Calu3 (cell line): ENCODE measurements around the gene ST7. TPM values are rescaled to one million over a fixed set of nuclear protein-coding genes. Genes with fewer than 3 reads are reported as not detected.

ENCODE experiments used
- BruUV-seq: library from RNA; stranded (reverse); fragments of 400-500 nt; replicated peaks from 2 replicates; lab custom pipeline; 2021; lab: Mats Ljungman, UMichigan
- CTCF ChIA-PET: fragments of 300-600 bp; sonication (Branson Sonifier 250); formaldehyde crosslinking; loops from one replicate; lab custom pipeline; 2022; ENCODE audit warnings: antibody characterized with exemption; lab: Charles Lee
- DNase-seq: peaks from one replicate; pipeline ENCODE4 v3.0.0; 2022
- H3K27ac Mint-ChIP-seq: one replicate; pipeline ENCODE4 v1.8.0; 2022; ENCODE audit warnings: mixed read lengths; ENCODE audit not compliant: unreplicated experiment
- H3K27me3 Mint-ChIP-seq: one replicate; pipeline ENCODE4 v1.8.0; 2022; ENCODE audit warnings: mixed read lengths; ENCODE audit not compliant: unreplicated experiment
- H3K36me3 Mint-ChIP-seq: one replicate; pipeline ENCODE4 v1.8.0; 2022; ENCODE audit warnings: mild to moderate bottlenecking, moderate library complexity, mixed read lengths; ENCODE audit not compliant: insufficient read depth, unreplicated experiment
- H3K4me1 Mint-ChIP-seq: one replicate; pipeline ENCODE4 v1.8.0; 2022; ENCODE audit warnings: mild to moderate bottlenecking, low read depth, mixed read lengths; ENCODE audit not compliant: unreplicated experiment
- H3K4me3 Mint-ChIP-seq: one replicate; pipeline ENCODE4 v1.8.0; 2022; ENCODE audit warnings: mild to moderate bottlenecking, low read depth, moderate library complexity, mixed read lengths; ENCODE audit not compliant: unreplicated experiment
- H3K9me3 Mint-ChIP-seq: one replicate; pipeline ENCODE4 v1.8.0; 2022; ENCODE audit warnings: low read depth, mixed read lengths; ENCODE audit not compliant: unreplicated experiment
- intact Hi-C: fragments of 100-400 bp; cut with micrococcal nuclease; formaldehyde crosslinking; loops from one replicate; pipeline ENCODE4 v1.10.0; 2022; ENCODE audit not compliant: unreplicated experiment
- microRNA-seq: library from miRNA; unstranded; fragments of <30 nt; microRNA quantifications from one replicate; pipeline ENCODE4 v1.2.0, GENCODE V29; 2022
- total RNA-seq: library from RNA; stranded (reverse); gene quantifications from 2 replicates; pipeline ENCODE4 v1.2.3, GENCODE V29; 2022
- TF ChIP-seq, protein P1 (sequence below): fragments of 200-600 bp; IDR thresholded peaks from one replicate; pipeline ENCODE4 v1.8.0; 2022; ENCODE audit warnings: antibody characterized with exemption; ENCODE audit not compliant: unreplicated experiment

ST7 gene
- total RNA-seq, 1 experiment from 2014 or later, result 17.7 TPM

DNA sequence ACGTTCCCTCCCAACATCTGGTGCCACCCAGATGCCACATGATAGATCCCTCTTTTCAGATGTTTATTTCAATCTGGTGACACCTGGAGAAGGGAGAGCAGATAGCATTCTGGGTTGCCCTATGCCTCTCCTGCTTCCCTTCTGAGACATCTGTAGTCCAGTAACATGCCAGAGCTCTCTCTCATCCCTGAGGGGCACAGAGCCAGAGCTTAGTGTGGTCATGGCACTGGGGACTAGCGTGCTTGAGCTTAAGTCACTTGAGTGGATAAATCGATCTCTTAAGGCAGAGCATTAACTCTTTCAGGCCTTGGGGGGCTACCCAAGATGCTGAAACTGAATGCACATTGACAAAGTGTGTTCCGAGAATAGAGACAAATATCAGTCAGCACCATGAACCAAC lies 321.6 kb downstream of the ST7 start:
- no TSS peak for BruUV-seq
- intact Hi-C loops, result no loop called here
- no peak for DNase-seq
- H3K4me3 Mint-ChIP-seq, result no peak overlapping the region
- TF ChIP-seq, protein P1, sequence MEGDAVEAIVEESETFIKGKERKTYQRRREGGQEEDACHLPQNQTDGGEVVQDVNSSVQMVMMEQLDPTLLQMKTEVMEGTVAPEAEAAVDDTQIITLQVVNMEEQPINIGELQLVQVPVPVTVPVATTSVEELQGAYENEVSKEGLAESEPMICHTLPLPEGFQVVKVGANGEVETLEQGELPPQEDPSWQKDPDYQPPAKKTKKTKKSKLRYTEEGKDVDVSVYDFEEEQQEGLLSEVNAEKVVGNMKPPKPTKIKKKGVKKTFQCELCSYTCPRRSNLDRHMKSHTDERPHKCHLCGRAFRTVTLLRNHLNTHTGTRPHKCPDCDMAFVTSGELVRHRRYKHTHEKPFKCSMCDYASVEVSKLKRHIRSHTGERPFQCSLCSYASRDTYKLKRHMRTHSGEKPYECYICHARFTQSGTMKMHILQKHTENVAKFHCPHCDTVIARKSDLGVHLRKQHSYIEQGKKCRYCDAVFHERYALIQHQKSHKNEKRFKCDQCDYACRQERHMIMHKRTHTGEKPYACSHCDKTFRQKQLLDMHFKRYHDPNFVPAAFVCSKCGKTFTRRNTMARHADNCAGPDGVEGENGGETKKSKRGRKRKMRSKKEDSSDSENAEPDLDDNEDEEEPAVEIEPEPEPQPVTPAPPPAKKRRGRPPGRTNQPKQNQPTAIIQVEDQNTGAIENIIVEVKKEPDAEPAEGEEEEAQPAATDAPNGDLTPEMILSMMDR, result no peak
- H3K27ac Mint-ChIP-seq, result no peak overlapping the region
- H3K4me1 Mint-ChIP-seq, result no peaks in the 10 kb centered on the region
- peaks cover 53% of the 10 kb centered on the region for H3K27me3 Mint-ChIP-seq
- no peaks in the 10 kb centered on the region for H3K9me3 Mint-ChIP-seq
- CTCF ChIA-PET, result no interaction called here
- H3K36me3 Mint-ChIP-seq, result no peaks in the 10 kb centered on the region

DNA sequence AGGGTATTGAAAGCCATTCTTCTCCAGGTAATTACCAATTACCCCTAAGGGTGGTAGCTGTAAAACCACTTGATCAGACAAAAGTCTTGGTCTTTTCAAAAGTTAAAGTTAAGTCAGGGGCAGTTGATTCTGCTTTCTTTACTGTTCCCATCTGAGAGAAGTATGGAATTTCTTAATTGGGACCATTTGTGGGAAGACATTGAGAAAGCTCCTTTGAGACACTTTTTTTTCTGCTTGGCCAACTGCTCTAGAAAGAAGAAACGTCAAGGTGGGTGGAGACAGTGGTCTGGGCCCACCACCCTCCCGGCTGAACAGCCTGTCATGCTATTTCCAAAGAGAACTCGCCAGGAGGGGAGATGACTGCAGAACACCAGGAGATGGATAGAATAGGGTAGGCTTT lies 324.3 kb downstream of the ST7 start:
- Mint-ChIP-seq H3K4me1 (peaks cover 8% of the 10 kb centered on the region), H3K27me3 (peaks cover 55% of the 10 kb centered on the region), H3K27ac (no peak overlapping the region), H3K4me3 (no peak overlapping the region), H3K9me3 (no peaks in the 10 kb centered on the region), H3K36me3 (no peaks in the 10 kb centered on the region)
- intact Hi-C loops, result no loop called here
- DNase-seq, result no peak
- CTCF ChIA-PET, result no interaction called here
- no TSS peak for BruUV-seq
- TF ChIP-seq, protein P1, result no peak

DNA sequence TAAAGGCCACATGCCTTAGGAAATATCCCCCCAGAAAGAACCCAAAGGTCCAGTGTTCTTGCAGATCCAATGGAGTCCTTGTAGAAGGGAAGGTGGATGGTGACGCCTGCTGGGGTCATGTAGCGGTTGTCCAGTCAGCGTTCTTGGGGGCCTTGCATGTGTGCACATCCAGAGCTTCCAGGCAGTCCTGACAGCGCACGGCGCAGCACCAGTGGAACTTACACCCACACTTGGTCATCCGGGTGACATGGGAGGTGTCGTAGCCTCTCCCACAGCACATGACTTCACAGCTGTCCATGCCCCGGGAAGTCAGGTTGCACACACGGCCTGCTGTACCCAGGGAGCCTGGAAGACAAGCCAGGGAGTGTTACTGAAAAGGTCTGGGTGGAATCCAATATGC lies 324.7 kb downstream of the ST7 start:
- CTCF ChIA-PET, result no interaction called here
- H3K4me3 Mint-ChIP-seq, result no peak overlapping the region
- H3K9me3 Mint-ChIP-seq, result no peaks in the 10 kb centered on the region
- peaks cover 55% of the 10 kb centered on the region for H3K27me3 Mint-ChIP-seq
- intact Hi-C loops, result no loop called here
- peaks cover 8% of the 10 kb centered on the region for H3K4me1 Mint-ChIP-seq
- H3K27ac Mint-ChIP-seq, result no peak overlapping the region
- DNase-seq, result no peak
- no TSS peak for BruUV-seq
- TF ChIP-seq, protein P1, result no peak
- H3K36me3 Mint-ChIP-seq, result no peaks in the 10 kb centered on the region

DNA sequence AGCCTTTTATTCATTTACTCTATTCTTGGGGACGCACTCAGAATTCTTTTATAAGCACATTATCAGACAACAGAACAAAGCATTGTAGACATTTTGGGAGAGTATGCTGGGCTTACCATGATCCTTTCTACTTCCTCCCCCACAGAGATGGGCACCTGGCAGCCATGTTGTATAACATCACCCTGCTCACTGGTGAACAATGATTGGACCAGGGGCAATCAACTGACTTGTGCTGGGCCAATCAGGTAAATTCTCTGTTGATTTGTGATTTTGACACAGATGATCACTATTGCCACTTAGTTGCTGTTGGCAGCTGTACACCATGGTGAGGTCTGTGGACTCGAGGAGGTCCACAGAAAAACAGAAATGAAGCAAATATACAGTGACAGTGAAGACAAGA lies 325.9 kb downstream of the ST7 start:
- TF ChIP-seq, protein P1, result no peak

More for the DNA sequence above, 325.9 kb downstream of the ST7 start:
- Mint-ChIP-seq H3K36me3 (no peaks in the 10 kb centered on the region), H3K4me3 (no peak overlapping the region), H3K9me3 (no peaks in the 10 kb centered on the region), H3K27me3 (peaks cover 47% of the 10 kb centered on the region), H3K27ac (no peak overlapping the region), H3K4me1 (peaks cover 8% of the 10 kb centered on the region)
- DNase-seq, result no peak
- BruUV-seq, result no TSS peak
- CTCF ChIA-PET, result no interaction called here
- intact Hi-C loops, result no loop called here

Small RNA genes lying within 50 kb of the gene (microRNA-seq; reads per million reads assigned to microRNA genes)
- gene MIR6132, result not detected

Other genes with a start within 250 kb of the ST7 start
- 209 TPM in 2 replicates for gene CAPZA2, start 90.9 kb upstream of the ST7 start, total RNA-seq